HT1080 (cell line): ENCODE measurements around the gene SLC23A3. TPM values are rescaled to one million over a fixed set of nuclear protein-coding genes. Genes with fewer than 3 reads are reported as not detected.
"Not testable (repeated sequence)": the region's sequence is repeated elsewhere in the genome, so short reads cannot be mapped to it uniquely, and the experiment has no call there.

Source experiments
- DNase-seq: peaks from one replicate; pipeline ENCODE4 v3.0.0-alpha.2; 2015; ENCODE audit warnings: low read depth
- total RNA-seq: library from RNA; depleted of rRNA; stranded (reverse); fragments of >200 nt; shearing (Covaris generic); gene quantifications from 2 replicates; pipeline ENCODE4 v1.2.3, GENCODE V29; 2014

SLC23A3 gene
- total RNA-seq, 1 experiment from 2014 or later: 0.76 TPM

DNA sequence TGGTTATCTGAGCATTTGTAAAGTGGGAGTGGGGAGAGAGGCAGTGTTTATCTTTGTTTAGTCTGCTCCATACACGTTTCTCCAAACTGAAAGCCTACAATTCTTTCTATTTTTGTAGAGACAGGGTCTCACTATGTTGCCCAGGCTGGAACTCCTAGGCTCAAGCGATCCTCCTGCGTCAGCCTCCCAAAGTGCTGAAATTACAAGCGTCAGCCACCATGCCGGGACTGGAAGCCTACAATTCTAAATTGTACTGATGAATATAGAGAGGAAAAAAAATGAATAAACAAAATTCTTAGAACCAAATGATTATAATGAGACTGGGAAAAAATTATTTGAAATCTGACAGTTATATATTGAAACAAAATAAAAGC is 35.3 kb upstream of the SLC23A3 start:
- DNase-seq: no peak

DNA sequence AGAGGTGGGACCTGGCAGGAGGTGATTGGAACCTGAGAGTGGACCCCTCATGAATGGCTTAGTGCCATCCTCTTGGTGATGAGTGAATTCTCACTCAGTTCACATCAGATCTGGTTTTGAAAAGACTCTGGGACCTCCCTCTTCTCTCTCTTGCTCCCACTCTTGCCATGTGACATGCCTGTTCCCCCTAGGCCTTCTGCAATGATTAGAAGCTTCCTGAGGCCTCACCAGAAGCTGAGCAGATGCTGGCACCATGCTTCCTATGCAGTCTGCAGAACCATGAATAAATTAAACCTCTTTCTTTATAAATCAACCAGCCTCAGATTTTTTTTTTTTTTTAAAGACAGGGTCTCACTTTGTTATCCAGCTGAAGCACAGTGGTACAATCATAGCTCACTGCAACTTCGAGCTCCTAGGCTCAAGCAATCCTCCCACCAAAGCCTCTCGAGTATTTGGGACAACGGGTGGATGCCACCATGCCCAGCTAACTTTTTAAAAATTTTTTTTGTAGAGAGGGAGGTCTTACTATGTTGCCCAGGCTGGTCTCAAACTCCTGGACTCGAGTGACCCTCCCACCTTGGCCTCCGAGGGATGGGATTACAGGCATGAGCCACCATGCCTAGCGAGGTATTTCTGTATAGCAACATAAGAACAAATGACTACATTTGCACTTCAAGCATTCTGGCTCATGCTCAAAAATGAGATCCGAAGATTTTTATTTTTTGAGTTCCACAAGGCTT is 34.8 kb upstream of the SLC23A3 start:
- no peak for DNase-seq

DNA sequence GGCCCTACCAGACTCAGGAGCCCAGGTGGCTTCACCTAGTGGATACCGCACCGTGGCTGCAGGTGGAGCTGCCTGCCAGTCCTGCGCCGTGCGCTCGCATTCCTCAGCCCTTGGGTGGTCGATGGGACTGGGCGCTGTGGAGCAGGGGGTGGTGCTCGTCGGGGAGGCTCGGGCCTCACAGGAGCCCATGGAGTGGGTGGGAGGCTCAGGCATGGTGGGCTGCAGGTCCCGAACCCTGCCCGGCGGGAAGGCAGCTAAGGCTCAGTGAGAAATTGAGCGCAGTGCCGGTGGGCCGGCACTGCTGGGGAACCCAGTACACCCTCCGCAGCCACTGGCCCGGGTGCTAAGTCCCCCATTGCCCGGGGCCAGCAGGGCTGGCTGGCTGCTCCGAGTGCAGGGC is 31.5 kb upstream of the SLC23A3 start:
- not testable (repeated sequence) for DNase-seq

DNA sequence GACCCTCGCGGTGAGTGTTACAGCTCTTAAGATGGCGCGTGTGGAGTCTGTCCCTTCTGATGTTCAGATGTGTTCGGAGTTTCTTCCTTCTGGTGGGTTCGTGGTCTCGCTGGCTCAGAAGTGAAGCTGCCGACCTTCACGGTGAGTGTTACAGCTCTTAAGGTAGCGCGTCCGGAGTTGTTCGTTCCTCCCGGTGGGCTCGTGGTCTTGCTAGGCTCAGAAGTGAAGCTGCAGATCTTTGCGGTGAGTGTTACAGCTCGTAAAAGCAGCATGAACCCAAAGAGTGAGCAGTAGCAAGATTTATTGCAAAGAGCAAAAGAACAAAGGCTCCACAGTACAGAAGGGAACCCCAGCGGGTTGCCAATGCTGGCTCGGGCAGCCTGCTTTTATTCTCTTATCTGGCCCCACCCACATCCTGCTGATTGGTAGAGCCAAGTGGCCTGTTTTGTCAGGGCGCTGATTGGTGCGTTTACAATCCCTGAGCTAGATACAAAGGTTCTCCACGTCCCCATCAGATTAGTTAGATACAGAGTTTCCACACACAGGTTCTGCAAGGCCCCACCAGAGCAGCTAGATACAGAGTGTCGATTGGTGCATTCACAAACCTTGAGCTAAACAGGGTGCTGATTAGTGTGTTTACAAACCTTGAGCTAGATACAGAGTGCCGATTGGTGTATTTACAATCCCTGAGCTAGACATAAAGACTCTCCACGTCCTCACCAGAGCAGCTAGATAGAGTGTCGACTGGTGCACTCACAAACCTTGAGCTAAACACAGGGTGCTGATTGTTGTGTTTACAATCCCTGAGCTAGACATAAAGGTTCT is 30.9 kb upstream of the SLC23A3 start:
- DNase-seq: peak; percentile 42

DNA sequence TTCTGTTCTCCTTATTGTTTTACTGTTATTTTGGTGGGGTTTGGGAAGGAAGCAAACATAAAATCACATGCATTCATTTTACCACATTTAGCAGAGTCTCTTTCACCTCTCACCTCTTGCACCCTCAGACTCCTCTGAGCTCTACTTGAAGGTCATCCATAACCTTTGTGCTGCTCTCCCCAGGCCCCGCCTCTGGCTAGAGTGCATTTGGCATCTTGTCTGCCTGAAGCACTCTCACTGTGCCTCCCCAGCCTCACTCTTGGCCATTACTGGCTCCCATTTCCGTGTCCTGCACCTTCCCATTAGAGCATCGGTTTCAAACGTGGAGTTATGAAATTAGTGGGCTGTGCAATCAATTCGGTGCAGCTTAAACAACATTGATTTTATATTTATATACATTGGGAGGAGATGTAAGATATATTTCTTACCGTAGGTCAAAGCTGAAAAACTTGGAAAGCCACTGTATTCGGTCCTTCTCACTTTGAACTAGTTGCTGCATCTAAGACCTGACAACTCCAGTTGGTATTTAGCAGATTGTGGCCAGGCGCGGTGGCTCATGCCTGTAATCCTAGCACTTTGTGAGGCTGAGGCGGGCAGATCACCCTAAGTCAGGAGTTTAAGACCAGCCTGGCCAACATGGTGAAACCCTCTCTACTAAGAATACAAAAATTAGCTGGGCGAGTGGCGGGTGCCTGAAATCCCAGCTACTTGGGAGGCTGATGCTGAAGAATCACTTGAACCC is 29.8 kb upstream of the SLC23A3 start:
- no peak for DNase-seq

DNA sequence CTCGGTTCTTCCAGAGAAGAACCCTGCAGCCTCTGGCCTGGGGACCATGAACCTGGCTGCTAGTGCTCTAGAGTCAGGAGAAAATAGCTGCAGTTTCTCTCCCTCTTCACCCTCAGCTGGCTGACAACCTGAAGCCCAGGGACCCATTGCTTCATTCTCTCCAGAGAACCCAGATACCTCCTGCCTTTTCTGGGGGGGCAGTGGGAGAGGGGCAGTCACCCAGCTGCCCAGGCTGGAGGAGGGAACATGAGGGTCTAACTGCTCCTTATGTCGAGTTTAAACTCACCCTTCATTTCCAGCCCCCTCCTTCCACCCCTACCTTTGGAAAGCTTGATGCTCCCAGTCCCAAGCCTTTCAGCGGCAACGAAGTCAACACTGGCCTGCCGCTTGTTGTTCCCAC is 29.1 kb upstream of the SLC23A3 start:
- DNase-seq: no peak

DNA sequence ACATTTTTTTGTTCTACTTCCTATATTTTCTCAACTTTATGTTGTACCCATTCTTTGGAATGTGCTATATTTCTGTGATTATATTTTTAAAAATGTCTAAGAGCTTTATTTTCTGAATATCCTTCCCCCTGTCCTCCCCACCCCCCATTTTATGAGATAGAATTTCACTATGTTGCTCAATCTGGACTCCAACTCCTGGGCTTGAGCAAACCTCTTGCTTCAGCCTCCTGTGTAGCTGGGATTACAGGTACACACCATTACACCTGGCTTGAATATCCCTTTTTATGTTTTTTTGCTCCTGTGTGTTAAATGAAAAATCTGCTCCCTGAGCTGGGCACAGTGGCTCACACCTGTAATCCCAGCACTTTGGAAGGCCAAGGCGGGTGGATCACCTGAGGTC is 27.6 kb upstream of the SLC23A3 start:
- DNase-seq: no peak

DNA sequence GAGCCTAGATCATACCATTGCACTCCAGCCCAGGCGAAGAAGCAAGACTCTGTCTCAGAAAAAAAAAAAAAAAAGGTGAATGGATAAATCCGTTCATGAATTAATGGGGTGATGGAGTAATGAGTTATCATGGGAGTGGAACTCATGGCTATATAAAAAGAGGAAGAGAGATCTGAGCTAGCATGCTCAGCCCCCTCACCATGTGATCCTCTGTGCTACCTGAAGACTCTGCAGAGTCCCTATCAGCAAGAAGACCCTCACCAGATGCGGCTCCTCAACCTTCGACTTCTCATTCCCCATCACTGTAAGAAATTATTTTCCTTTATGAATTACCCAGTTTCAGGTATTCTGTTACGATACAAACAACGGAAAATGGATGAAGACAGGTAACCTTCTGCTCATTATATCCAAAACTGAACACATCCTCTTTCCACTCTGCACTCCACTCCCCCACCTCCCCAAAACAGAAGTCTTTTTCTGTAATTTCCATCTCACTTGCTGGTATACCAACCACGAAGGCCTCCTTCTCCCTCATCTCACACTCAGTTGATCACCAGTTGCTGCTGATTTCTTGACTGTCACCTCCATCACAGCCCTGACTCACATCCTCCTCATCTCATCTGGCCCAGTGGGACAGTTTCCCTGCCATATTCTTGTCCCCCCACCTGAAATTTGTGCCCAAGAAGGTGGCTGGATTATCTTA is 17.1 kb upstream of the SLC23A3 start:
- DNase-seq: no peak

DNA sequence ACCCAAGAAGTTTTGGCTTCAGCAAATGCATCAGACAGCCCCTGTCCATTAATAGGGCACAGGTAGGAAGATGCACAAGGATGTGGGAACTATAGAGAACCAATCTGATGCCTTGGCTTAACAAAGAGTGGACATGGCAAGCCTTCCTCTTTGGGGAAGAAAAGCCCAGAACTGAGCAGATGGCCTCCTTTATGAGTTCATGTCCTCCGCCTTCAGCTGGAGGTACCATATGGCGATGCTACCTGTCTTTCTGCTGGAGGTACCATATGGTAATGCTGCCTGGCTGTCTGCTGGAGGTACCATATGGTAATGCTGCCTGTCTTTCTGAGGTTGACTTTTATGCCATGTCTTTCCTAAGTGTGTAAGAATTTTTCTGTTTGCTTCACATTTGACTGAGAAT is 14.3 kb upstream of the SLC23A3 start:
- DNase-seq: no peak

DNA sequence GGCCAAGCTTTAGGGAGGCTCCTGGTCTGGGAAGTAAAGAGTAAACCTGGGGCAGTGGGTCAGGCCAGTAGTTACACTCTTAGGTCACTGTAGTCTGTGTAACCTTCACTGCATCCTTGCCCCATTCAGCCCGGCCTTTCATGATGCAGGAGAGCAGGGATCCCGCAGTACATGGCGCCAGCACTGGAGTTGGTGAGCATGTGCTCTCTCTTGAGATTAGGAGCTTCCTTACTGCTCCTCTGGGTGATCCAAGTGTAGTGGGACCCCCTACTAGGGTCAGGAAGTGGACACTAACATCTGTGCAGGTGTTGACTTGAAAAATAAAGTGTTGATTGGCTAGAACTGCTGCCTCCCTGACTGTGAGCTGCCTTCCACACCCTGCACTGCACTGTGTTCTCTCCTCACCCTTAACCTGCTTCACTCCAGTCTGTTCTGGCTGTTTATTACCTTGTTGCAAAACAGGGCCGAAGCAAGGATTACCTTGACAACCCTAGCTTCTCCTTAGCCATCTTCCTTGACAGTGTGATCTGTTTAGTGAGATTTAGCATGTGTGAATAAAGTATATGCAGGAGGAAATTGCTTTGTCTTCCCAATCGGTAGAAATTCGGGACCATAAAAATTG is 13.4 kb upstream of the SLC23A3 start:
- no peak for DNase-seq

DNA sequence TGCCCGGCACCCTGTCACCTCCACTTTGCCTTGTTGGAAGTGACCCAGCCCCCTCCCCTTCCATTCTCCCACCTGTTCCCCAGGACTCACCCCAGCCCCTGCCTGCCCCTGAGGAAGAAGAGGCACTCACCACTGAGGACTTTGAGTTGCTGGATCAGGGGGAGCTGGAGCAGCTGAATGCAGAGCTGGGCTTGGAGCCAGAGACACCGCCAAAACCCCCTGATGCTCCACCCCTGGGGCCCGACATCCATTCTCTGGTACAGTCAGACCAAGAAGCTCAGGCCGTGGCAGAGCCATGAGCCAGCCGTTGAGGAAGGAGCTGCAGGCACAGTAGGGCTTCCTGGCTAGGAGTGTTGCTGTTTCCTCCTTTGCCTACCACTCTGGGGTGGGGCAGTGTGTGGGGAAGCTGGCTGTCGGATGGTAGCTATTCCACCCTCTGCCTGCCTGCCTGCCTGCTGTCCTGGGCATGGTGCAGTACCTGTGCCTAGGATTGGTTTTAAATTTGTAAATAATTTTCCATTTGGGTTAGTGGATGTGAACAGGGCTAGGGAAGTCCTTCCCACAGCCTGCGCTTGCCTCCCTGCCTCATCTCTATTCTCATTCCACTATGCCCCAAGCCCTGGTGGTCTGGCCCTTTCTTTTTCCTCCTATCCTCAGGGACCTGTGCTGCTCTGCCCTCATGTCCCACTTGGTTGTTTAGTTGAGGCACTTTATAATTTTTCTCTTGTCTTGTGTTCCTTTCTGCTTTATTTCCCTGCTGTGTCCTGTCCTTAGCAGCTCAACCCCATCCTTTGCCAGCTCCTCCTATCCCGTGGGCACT is 12.7 kb upstream of the SLC23A3 start:
- DNase-seq: no peak

DNA sequence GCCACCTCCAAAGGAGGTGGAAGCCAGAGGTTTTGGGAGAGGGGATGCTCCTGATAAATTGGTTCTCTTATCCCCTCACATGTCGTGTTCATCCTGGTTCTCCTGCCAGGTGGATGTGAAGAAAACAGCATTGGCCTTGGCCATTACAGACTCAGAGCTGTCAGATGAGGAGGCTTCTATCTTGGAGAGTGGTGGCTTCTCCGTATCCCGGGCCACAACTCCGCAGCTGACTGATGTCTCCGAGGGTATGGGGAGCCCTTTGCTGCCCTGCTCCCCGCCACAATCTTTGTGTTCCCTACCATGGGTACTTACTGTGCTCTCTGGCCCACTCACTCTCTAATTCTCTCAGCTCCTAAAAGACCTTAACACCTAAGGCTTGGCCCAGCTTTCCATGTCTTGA is 11.7 kb upstream of the SLC23A3 start:
- no peak for DNase-seq

DNA sequence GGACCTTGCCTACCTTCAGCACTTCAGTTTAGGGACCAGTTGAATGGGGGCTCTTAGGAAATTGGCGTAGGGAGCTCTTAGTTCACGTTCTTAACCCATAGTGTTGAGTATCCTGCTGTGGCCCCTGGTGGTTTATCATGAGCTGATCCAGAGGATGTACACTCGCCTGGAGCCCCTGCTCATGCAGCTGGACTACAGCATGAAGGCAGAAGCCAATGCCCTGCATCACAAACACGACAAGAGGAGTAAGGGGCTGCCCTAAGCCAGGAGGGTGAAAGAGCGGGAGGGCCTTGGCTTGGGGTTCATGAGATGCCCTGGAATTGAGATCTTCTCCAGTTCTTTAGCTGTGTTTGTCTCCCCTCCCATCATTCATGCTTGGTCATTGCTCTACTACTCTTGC is 11.1 kb upstream of the SLC23A3 start:
- DNase-seq: no peak

DNA sequence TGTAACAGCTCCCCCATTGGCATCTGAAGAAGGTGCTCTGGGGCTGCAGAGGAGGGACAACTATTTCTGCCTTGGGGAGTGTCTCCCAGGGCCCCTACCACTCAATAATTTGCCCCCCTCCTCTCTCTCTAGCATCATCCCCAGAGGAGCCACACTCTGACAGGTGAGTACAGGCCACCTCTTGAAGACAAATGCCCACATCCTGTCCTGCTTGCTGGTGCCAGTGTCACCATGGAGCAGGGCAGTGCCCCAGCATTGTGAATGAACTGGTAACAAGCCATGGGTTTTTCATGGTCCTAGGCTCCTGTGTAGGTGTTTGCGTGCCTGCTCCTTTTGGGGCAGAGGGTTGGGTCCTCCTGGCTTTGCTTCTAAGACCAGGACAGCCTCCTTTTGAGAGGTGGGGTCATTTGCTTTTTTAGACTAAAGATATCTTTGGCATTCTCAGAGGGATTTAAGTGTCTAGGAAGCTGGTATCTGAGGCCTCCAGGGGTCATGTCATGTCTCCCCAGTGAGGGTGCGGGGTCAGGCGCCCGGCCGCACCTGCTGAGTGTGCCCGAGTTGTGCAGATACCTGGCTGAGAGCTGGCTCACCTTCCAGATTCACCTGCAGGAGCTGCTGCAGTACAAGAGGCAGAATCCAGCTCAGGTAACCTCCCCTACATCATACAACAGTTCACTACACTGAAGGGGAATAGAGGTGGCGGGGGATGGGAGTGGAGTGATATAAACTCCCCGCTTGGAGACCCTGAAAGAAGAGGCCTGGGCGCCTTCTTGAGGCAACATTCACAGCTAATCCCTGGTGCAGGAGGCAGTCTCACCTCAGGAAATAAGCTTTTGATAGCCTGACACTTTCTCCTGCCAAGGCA is 10.0 kb upstream of the SLC23A3 start:
- DNase-seq: no peak

DNA sequence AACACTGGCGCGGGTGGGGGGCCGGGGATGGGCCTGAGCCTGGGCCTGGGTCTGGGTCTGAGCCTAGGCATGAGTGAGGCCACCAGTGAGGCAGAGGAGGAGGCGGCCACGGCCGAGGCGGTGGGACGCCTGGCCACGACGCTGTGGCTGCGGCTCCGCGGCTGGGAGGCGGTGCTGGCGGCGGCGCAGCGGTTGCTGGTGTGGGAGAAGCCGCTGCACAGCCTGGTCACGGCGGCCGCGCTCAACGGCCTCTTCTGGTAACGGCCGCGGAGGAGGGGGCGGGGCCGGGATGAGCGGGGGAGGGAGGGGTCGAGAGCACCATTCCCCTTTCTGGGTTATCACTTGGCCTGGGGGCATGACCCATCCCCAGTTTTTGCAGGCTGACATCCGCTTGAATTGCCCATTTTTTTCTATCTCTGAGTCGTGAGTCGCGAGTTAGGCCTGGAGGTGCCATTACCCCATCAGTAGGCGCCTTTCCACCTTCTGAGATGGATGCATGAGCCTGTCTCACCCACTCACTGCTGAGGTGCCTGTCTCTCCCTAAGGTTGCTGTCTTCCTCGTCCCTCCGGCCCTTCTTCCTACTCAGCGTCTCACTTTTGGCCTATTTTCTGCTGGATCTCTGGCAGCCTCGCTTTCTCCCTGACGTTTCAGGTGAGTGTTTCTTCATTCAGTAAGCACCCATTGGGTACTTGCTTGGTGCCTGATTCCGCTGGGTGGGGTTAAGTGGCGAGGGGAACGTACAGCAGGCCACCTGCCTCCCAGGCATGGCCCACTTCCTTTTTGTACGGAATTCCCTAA is 8.7 kb upstream of the SLC23A3 start:
- DNase-seq: peak; percentile 8

DNA sequence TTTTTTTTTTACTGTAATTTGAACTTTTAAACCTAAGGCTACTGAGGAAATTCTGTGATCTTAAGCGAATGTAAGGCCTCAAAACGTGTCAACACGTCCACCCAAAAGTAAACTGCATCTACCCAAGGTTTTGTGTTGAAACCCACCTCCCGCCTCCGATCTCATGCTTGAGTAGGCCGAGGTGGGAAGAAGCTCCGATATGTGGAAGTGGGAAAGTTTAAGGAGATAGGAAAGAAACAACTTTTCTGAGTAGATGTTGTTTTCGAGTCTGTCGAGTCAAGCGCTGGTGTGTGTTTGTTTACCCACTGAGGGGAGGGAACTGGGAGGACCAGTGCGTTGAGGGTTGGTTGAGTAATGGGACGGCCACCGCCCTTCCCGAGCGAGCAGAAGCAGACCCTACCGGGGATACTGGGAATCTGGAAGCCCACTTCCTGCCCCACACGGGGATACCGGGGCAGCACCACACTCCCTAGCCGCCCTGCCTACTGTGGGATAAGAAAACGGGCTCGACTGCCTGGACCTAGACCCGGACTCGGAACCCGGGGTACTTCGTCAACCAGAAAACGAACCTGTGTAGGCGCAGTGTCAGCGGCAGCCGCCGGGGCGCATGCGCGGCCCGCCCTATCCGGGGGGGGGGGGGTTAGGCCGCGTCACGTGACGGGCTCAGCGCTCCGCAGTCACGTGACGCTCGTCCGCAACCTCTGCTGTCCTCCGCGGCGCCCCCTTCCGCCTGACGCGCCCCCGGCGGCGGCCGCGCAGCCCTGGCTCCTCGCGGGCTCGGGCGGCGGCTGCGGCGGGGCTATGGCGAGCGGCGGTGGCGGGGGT is 7.9 kb upstream of the SLC23A3 start, which contains the start of gene RETREG2:
RETREG2 (plus strand) TSS at position 724 of the 825 bp plus-strand sequence; CDS start at position 802, 78 bp downstream.
- DNase-seq: peak; percentile 89

DNA sequence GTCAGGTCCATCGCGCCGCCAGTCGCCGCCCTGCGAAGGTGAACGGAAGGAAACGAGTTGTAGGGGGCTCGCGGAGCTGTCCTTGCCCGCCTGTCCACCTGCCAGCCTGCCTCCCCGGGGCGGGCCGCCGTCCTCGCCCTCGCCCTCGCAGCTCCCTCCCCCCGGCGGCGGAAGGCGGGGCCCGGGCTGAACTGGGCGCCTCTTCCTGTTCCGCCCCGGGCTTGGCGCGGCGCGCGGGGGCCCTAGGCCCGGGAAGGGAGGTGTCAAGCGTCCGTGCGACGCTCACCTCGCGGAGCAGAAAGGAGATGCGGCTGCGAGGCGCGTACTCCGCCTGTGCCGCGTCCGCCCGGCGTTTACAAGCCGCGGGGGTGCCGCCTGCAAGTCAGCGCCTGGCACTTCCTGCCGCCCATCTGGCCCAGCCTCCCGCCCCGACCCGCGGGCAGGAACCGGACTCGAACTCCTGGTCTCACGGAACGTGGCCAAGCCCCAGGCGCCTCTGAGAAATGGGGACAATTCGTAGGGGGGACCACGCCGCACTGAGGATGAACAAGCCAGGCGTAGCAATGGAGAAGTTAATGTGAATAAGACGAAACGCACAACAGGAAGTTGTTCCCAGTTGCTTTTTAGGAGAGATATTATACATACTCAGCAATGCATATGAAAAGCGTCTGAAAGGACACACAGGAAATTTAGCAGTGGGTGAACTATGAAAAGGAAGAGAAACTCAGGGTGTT is 7.2 kb upstream of the SLC23A3 start, which contains the start of gene CNPPD1:
CNPPD1 (minus strand) TSS at position 108 of the 734 bp plus-strand sequence; CDS start at position 11, 97 bp downstream.
- DNase-seq: peak; percentile 87
